ENCODE measurements around the gene AK4.

- TF ChIP-seq, protein P1, sequence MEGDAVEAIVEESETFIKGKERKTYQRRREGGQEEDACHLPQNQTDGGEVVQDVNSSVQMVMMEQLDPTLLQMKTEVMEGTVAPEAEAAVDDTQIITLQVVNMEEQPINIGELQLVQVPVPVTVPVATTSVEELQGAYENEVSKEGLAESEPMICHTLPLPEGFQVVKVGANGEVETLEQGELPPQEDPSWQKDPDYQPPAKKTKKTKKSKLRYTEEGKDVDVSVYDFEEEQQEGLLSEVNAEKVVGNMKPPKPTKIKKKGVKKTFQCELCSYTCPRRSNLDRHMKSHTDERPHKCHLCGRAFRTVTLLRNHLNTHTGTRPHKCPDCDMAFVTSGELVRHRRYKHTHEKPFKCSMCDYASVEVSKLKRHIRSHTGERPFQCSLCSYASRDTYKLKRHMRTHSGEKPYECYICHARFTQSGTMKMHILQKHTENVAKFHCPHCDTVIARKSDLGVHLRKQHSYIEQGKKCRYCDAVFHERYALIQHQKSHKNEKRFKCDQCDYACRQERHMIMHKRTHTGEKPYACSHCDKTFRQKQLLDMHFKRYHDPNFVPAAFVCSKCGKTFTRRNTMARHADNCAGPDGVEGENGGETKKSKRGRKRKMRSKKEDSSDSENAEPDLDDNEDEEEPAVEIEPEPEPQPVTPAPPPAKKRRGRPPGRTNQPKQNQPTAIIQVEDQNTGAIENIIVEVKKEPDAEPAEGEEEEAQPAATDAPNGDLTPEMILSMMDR (IDR thresholded peaks at IDR 0.05): no peak
- no peak for TF ChIP-seq ZFX (IDR thresholded peaks at IDR 0.05; ENCODE audit: borderline replicate concordance)
These were observed 59.3 kb downstream of the AK4 start for GRCh38 chr1:65207317-65207716.

Measured in 22Rv1 (cell line).